ENCODE results near the gene PCSK9. TPM values are rescaled to one million over a fixed set of nuclear protein-coding genes. Genes with fewer than 3 reads are reported as not detected.

The PCSK9 gene
- total RNA-seq, 1 donor from 2014 or later = 1.4 TPM

- Histone ChIP-seq H3K27ac (ENCODE audit: low read depth, low read length) (no peak overlapping the region), H3K9ac (ENCODE audit: low read length) (no peak overlapping the region), H3K79me2 (ENCODE audit: insufficient read depth, low read length) (no peaks in the 10 kb centered on the region), H3K4me3 (ENCODE audit: insufficient read depth, low read depth, low read length) (no peak overlapping the region), H3K36me3 (ENCODE audit: insufficient read depth, low read length) (no peaks in the 10 kb centered on the region), H3K4me2 (ENCODE audit: low read length) (no peak overlapping the region), H3K27me3 (ENCODE audit: insufficient read depth, low read length) (peaks cover 14% of the 10 kb centered on the region), H3K4me1 (ENCODE audit: insufficient read depth, low read length) (peaks cover 5% of the 10 kb centered on the region), H3K9me3 (ENCODE audit: insufficient read depth, low read depth, low read length) (no peaks in the 10 kb centered on the region), H2AFZ (ENCODE audit: low read depth, low read length) (no peak overlapping the region), H4K20me1 (ENCODE audit: insufficient read depth, low read length) (no peaks in the 10 kb centered on the region)
- DNase-seq (ENCODE audit: low read depth) (no peak), FAIRE-seq (no peak)
- Mint-ChIP-seq H3K4me1 (ENCODE audit: low read depth, unreplicated experiment) (peaks cover 16% of the 10 kb centered on the region), H3K27me3 (ENCODE audit: low read depth, unreplicated experiment) (peaks cover 28% of the 10 kb centered on the region), H3K36me3 (ENCODE audit: low read depth, unreplicated experiment) (peaks cover 4% of the 10 kb centered on the region), H3K9me3 (ENCODE audit: unreplicated experiment) (no peaks in the 10 kb centered on the region), H3K27ac (ENCODE audit: unreplicated experiment) (peak overlapping the region; percentile 75), H3K4me3 (ENCODE audit: unreplicated experiment) (no peak overlapping the region)
- TF ChIP-seq EZH2 (IDR thresholded peaks at IDR 0.05; ENCODE audit: insufficient read depth, low read length) = no peak
- no peak for TF ChIP-seq CTCF (IDR thresholded peaks at IDR 0.05; ENCODE audit: insufficient read depth, low read depth, low read length)
Measured at GRCh38 chr1:54990916-54991315, 48.4 kb upstream of the PCSK9 start.

- Histone ChIP-seq H3K79me2 (ENCODE audit: insufficient read depth, low read length) (no peaks in the 10 kb centered on the region), H3K4me2 (ENCODE audit: low read length) (no peak overlapping the region), H3K27ac (ENCODE audit: low read depth, low read length) (no peak overlapping the region), H4K20me1 (ENCODE audit: insufficient read depth, low read length) (no peaks in the 10 kb centered on the region), H3K4me1 (ENCODE audit: insufficient read depth, low read length) (peaks cover 12% of the 10 kb centered on the region), H3K27me3 (ENCODE audit: insufficient read depth, low read length) (peaks cover 18% of the 10 kb centered on the region), H3K9me3 (ENCODE audit: insufficient read depth, low read depth, low read length) (no peaks in the 10 kb centered on the region), H2AFZ (ENCODE audit: low read depth, low read length) (no peak overlapping the region), H3K9ac (ENCODE audit: low read length) (no peak overlapping the region), H3K36me3 (ENCODE audit: insufficient read depth, low read length) (no peaks in the 10 kb centered on the region), H3K4me3 (ENCODE audit: insufficient read depth, low read depth, low read length) (no peak overlapping the region)
- no peak overlapping the region for H3K4me3 Mint-ChIP-seq (ENCODE audit: unreplicated experiment)
- peaks cover 16% of the 10 kb centered on the region for H3K4me1 Mint-ChIP-seq (ENCODE audit: low read depth, unreplicated experiment)
- H3K27me3 Mint-ChIP-seq (ENCODE audit: low read depth, unreplicated experiment) = peaks cover 35% of the 10 kb centered on the region
- DNase-seq (ENCODE audit: low read depth) (no peak), FAIRE-seq (no peak)
- no peak overlapping the region for H3K27ac Mint-ChIP-seq (ENCODE audit: unreplicated experiment)
- no peak for TF ChIP-seq EZH2 (IDR thresholded peaks at IDR 0.05; ENCODE audit: insufficient read depth, low read length)
- no peak for TF ChIP-seq CTCF (IDR thresholded peaks at IDR 0.05; ENCODE audit: insufficient read depth, low read depth, low read length)
- H3K9me3 Mint-ChIP-seq (ENCODE audit: unreplicated experiment) = no peaks in the 10 kb centered on the region
- H3K36me3 Mint-ChIP-seq (ENCODE audit: low read depth, unreplicated experiment) = peaks cover 4% of the 10 kb centered on the region
Measured at GRCh38 chr1:54991939-54992338, 47.4 kb upstream of the PCSK9 start.

- H3K79me2 ChIP-seq (ENCODE audit: insufficient read depth, low read length) = no peaks in the 10 kb centered on the region
- H3K27ac ChIP-seq (ENCODE audit: low read depth, low read length) = no peak overlapping the region
- no peak overlapping the region for H3K4me2 ChIP-seq (ENCODE audit: low read length)
- H3K9me3 Mint-ChIP-seq (ENCODE audit: unreplicated experiment) = no peaks in the 10 kb centered on the region
- no peaks in the 10 kb centered on the region for H3K36me3 ChIP-seq (ENCODE audit: insufficient read depth, low read length)
- H2AFZ ChIP-seq (ENCODE audit: low read depth, low read length) = no peak overlapping the region
- FAIRE-seq = no peak
- peaks cover 30% of the 10 kb centered on the region for H3K27me3 ChIP-seq (ENCODE audit: insufficient read depth, low read length)
- no peak overlapping the region for H3K4me3 Mint-ChIP-seq (ENCODE audit: unreplicated experiment)
- no peak overlapping the region for H3K4me3 ChIP-seq (ENCODE audit: insufficient read depth, low read depth, low read length)
- H3K27ac Mint-ChIP-seq (ENCODE audit: unreplicated experiment) = no peak overlapping the region
- no peak for TF ChIP-seq EZH2 (IDR thresholded peaks at IDR 0.05; ENCODE audit: insufficient read depth, low read length)
- TF ChIP-seq CTCF (IDR thresholded peaks at IDR 0.05; ENCODE audit: insufficient read depth, low read depth, low read length) = no peak
- H4K20me1 ChIP-seq (ENCODE audit: insufficient read depth, low read length) = no peaks in the 10 kb centered on the region
- H3K4me1 ChIP-seq (ENCODE audit: insufficient read depth, low read length) = peaks cover 9% of the 10 kb centered on the region
- H3K4me1 Mint-ChIP-seq (ENCODE audit: low read depth, unreplicated experiment) = peaks cover 12% of the 10 kb centered on the region
- H3K9me3 ChIP-seq (ENCODE audit: insufficient read depth, low read depth, low read length) = no peaks in the 10 kb centered on the region
- no peak for DNase-seq (ENCODE audit: low read depth)
- H3K36me3 Mint-ChIP-seq (ENCODE audit: low read depth, unreplicated experiment) = peaks cover 4% of the 10 kb centered on the region
- H3K27me3 Mint-ChIP-seq (ENCODE audit: low read depth, unreplicated experiment) = peaks cover 44% of the 10 kb centered on the region
- no peak overlapping the region for H3K9ac ChIP-seq (ENCODE audit: low read length)
Measured at GRCh38 chr1:54993140-54993539, 46.2 kb upstream of the PCSK9 start.
